Activated T-cell treated with anti-CD3 and anti-CD28 coated beads for 4 hours (primary cell): ENCODE results near the gene APPL1.

ENCODE experiments used
- DNase-seq: peaks from one replicate; pipeline ENCODE4 v3.0.0-alpha.2; 2020

The APPL1 gene

GRCh38 chr3:57227204-57227929 lies at the start of gene APPL1:
TSS of gene APPL1 (plus strand) at chr3:57227729. CDS start at chr3:57227884, 155 bp downstream.
- peak; percentile 81 for DNase-seq

- DNase-seq: no peak
These were observed 47.7 kb upstream of the APPL1 start for GRCh38 chr3:57179580-57180410.

- no peak for DNase-seq
These were observed 43.0 kb upstream of the APPL1 start for GRCh38 chr3:57184526-57184925.

GRCh38 chr3:57192028-57192427 lies 35.5 kb upstream of the APPL1 start:
- no peak for DNase-seq

- no peak for DNase-seq
These were observed 32.9 kb upstream of the APPL1 start for GRCh38 chr3:57194641-57195040.

DNA sequence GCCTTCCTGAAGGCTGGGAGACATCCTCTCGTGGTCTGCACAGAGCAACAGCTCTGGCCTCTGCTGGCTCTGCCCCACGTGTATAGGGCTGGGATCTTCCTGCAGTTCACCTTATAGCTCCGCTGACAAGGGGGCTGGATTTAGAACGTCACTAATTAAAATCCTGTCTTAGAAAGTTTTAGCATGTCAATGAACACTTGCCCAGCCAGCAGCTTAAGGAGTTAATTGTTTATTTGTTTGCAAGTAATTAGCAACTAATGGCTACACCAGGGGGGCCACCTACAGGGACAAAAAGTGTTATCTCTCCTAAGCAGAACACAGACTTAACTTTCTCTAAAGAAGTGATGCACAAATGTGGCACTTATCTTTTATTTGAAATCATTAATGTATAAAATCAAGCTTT lies 27.6 kb upstream of the APPL1 start, which contains the start of gene HESX1:
Gene HESX1, minus strand, starts transcription at position 84 of the 403 bp plus-strand sequence. Its CDS starts 60 bp downstream, at position 24.
- DNase-seq: no peak

DNA sequence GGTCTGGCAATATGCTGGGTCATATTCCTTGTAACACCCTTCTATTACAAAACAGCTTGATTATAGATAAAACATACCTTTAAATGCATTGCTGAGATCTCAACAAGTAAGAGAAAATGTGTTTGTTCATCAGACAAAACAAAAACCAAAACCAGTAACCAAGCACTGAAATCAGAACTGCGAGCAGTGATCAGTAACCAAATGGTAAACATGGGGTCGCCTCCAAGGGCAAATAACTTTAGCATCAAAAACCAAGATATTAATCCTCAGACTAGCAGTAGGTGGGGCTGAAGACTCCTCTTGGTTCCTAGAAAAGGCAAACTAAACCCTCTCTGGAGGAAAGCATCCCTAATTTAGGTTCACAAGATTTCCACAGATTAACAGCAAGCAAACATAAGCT lies 21.1 kb upstream of the APPL1 start:
- no peak for DNase-seq

DNA sequence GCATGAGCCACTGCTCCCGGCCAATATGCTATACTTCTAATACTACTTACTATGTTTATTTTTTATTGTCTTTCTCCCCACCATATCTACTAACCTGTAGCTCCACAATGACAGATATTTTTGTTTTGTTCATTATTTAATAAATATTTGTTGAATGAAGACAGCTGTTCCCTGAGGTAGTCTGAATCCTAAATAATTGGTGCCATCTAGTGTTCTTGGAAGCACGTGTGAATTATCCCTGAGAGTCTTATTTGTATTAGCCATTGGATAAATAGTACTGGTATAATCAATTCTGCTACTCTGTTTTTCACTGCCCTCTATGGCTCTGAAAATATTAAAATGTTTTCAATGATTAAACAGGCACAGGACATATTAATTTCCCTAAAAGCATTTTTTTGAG lies 5.6 kb upstream of the APPL1 start:
- DNase-seq: no peak

GRCh38 chr3:57224856-57225255 lies 2.7 kb upstream of the APPL1 start:
- no peak for DNase-seq

GRCh38 chr3:57226176-57226575 lies 1.4 kb upstream of the APPL1 start:
- no peak for DNase-seq

GRCh38 chr3:57227930-57228751 lies 612 bp downstream of the APPL1 start:
- DNase-seq: peak; percentile 12

DNA sequence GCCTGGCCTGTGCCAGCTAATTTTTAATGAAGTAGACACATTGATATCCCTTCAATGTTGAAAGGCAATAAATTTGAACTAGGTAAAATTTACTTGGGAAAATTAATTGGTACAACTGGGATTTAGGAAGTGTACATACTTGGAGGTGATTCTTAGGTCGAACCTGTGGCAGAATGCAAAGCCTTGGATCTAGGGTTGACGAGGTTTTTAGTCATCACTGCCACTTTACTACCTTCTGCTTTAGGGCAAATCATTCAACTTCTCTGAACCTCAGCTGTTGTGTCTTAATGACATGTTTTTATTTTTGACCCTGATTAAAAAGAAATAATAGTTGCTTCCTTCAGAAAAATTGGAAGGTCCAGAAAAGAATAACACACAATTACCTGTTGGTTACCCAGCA lies 2.5 kb downstream of the APPL1 start:
- DNase-seq: no peak

DNA sequence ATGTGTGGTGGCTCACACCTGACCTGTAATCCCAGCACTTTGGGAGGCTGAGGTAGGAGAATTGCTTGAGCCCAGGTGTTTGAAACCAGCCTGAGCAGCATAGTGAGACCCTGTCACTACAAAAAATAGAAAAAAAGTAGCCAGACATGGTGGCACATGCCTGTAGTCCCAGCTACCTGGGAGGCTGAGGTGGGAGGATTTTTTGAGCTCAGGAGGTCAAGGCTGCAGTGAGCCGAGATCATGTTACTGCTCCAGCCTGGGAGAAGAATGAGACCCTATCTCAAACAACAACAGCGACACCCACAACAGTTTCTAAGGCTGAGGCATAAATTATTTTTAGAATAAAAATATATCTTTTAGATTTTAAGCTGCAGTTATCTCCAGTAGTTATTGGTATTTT lies 6.3 kb downstream of the APPL1 start:
- DNase-seq: no peak

- no peak for DNase-seq
These were observed 7.4 kb downstream of the APPL1 start for GRCh38 chr3:57234613-57235575.

DNA sequence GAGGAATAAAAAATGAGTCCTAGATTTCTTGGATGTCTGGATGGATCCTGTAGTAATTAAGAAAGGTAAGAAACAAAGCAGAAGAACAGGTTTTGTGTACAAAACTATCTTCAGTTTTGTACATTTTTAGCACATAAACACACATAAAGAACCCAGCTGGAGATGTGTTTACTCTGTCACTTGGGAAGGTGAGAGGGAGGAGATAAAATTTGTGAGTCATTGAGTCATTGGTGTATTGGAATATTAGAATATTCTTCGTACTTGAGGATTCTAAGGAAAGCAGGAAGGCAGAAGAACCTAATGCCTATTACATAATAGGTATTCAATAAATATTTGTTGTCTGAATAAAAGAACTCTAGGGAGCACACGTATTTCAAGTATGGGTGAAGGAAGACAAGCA lies 17.4 kb downstream of the APPL1 start:
- DNase-seq: no peak

GRCh38 chr3:57252404-57252803 lies 24.9 kb downstream of the APPL1 start:
- DNase-seq: no peak

DNA sequence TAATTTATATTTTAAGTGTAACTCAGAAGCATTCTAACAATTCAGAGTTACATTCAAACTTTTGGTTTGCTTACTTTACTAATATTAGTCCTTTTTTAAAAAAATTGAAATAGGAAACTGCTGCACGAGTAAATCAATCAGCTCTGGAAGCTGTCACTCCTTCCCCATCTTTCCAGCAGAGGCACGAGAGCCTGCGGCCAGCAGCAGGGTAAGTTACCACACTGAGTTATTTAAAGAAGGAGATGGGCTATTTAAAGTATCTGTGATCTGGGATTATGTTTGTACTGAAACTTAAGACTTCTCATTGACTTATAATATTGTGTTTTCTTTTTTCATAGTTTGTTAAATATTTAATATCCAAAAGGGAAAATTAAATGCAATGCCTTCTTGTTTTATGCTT lies 29.3 kb downstream of the APPL1 start:
- no peak for DNase-seq

- no peak for DNase-seq
These were observed 30.1 kb downstream of the APPL1 start for GRCh38 chr3:57257678-57258077.

GRCh38 chr3:57261119-57261518 lies 33.6 kb downstream of the APPL1 start:
- no peak for DNase-seq

DNA sequence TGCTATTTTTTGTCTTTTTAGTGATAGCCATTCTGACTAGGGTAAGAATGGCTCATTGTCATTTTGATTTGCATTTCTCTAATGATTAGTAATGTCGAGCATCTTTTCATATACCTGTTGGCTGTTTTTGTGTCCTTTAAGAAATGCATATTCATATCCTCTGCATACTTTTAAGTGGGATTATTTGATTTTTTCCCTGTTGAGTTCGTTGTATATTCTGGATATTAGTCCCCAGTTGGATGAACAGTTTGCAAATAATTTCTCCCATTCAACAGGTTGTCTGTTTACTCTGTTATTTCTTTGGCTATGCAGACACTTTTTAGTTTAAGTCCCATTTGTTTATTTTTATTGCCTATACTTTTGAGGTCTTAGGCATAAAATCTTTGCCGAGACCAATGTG lies 34.4 kb downstream of the APPL1 start:
- DNase-seq: no peak

DNA sequence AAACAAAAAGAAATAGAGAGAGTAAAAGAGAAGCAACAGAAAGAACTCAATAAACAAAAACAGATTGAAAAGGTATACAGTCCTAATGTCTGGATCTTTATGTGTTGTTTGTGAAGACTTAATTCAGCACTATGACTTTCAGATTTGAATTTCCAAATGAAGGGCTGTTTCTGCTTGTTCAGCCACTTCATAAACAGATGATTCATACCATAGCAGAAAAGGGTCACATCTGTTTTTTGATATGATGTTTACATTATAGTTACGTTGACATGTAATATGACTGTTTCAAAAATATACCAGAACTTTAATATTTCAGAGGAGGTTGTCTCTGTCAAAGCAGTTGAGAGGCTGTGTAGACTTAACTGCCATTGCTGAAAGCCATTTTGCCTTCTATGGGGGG lies 40.9 kb downstream of the APPL1 start:
- no peak for DNase-seq

GRCh38 chr3:57274845-57275244 lies 47.3 kb downstream of the APPL1 start:
- DNase-seq: no peak
